Hindlimb muscle (tissue), 1 donor: ENCODE data around the gene SHOX. TPM values are rescaled to one million over a fixed set of nuclear protein-coding genes. Genes with fewer than 3 reads are reported as not detected.
"Not testable (repeated sequence)": the region's sequence is repeated elsewhere in the genome, so short reads cannot be mapped to it uniquely, and the experiment has no call there.

Experiments used
- DNase-seq: peaks from one replicate; pipeline ENCODE4 v3.0.0-alpha.2; 2013
- polyA plus RNA-seq: library from polyadenylated mRNA; unstranded; fragments of 120-200 nt; gene quantifications from one replicate; pipeline ENCODE4 v1.2.1, GENCODE V29; 2013; ENCODE audit not compliant: insufficient read length

The SHOX gene
- polyA plus RNA-seq: 3.0 TPM

- DNase-seq: peak; percentile 84
Measured at GRCh38 chrX:630612-631496, at the start of gene SHOX. SHOX (plus strand) TSS chrX:630791; CDS start chrX:630898, 107 bp downstream.

GRCh38 chrX:581066-581465 is 49.5 kb upstream of the SHOX start:
- DNase-seq: no peak

- no peak for DNase-seq
Measured at GRCh38 chrX:581720-582298, 48.8 kb upstream of the SHOX start.

- DNase-seq: no peak
Measured at GRCh38 chrX:584572-584971, 46.0 kb upstream of the SHOX start.

- no peak for DNase-seq
Measured at GRCh38 chrX:585115-585808, 45.3 kb upstream of the SHOX start.

- no peak for DNase-seq
Measured at GRCh38 chrX:586351-586750, 44.2 kb upstream of the SHOX start.

- DNase-seq: not testable (repeated sequence)
Measured at GRCh38 chrX:589261-589660, 41.3 kb upstream of the SHOX start.

GRCh38 chrX:590693-591404 is 39.7 kb upstream of the SHOX start:
- DNase-seq: no peak

- no peak for DNase-seq
Measured at GRCh38 chrX:599837-600715, 30.5 kb upstream of the SHOX start.

- DNase-seq: not testable (repeated sequence)
Measured at GRCh38 chrX:603029-603428, 27.6 kb upstream of the SHOX start.

GRCh38 chrX:604616-605015 is 26.0 kb upstream of the SHOX start:
- not testable (repeated sequence) for DNase-seq

- not testable (repeated sequence) for DNase-seq
Measured at GRCh38 chrX:608088-608487, 22.5 kb upstream of the SHOX start.

GRCh38 chrX:614136-614535 is 16.5 kb upstream of the SHOX start:
- no peak for DNase-seq

GRCh38 chrX:617401-617800 is 13.2 kb upstream of the SHOX start:
- no peak for DNase-seq

- no peak for DNase-seq
Measured at GRCh38 chrX:617891-618290, 12.7 kb upstream of the SHOX start.

- not testable (repeated sequence) for DNase-seq
Measured at GRCh38 chrX:618304-618703, 12.3 kb upstream of the SHOX start.

- DNase-seq: no peak
Measured at GRCh38 chrX:618761-619450, 11.7 kb upstream of the SHOX start.

- DNase-seq: no peak
Measured at GRCh38 chrX:619451-619811, 11.2 kb upstream of the SHOX start.

GRCh38 chrX:619812-620531 is 10.6 kb upstream of the SHOX start:
- DNase-seq: no peak

GRCh38 chrX:621705-622503 is 8.7 kb upstream of the SHOX start:
- no peak for DNase-seq
